GM23338 (cell line): ENCODE data around the gene ALAD. TPM values are rescaled to one million over a fixed set of nuclear protein-coding genes. Genes with fewer than 3 reads are reported as not detected.

Source experiments
- ATAC-seq: fragments of 200-7000 bp; cut with Tn5 transposase; 3 replicates; pipeline ENCODE4 v1.9.1; 2020
- DNase-seq: peaks from one replicate; pipeline ENCODE4 v3.0.0-alpha.2; 2015; ENCODE audit warnings: low spot score
- H2AFZ ChIP-seq: fragments of 200-600 bp; sonication (generic); 2 replicates; pipeline ENCODE4 v1.8.0; 2016; ENCODE audit warnings: antibody characterized with exemption, mild to moderate bottlenecking, moderate library complexity
- H3F3A ChIP-seq: fragments of 200-600 bp; sonication (generic); replicated peaks from 2 replicates; pipeline ENCODE4 v1.8.0; 2017; ENCODE audit warnings: antibody characterized with exemption, mixed run types, low read depth
- H3K27ac ChIP-seq: fragments of 200-600 bp; sonication (generic); 2 replicates; pipeline ENCODE4 v1.6.1; 2016; ENCODE audit warnings: low read depth
- H3K27me3 ChIP-seq: fragments of 200-600 bp; sonication (generic); 2 replicates; pipeline ENCODE4 v1.8.0; 2016; ENCODE audit warnings: mild to moderate bottlenecking, mixed run types, moderate library complexity; ENCODE audit not compliant: insufficient read depth
- H3K36me3 ChIP-seq: fragments of 200-600 bp; sonication (generic); 2 replicates; pipeline ENCODE4 v1.8.0; 2016; ENCODE audit warnings: mild to moderate bottlenecking; ENCODE audit not compliant: insufficient read depth
- H3K4me1 ChIP-seq: fragments of 200-600 bp; sonication (generic); 2 replicates; pipeline ENCODE4 v1.8.0; 2016; ENCODE audit warnings: mild to moderate bottlenecking, moderate library complexity; ENCODE audit not compliant: insufficient read depth
- H3K4me2 ChIP-seq: fragments of 200-600 bp; sonication (generic); 2 replicates; pipeline ENCODE4 v1.7.1; 2017; ENCODE audit warnings: mixed run types
- H3K4me3 ChIP-seq: fragments of 200-600 bp; sonication (generic); 2 replicates; pipeline ENCODE4 v1.6.1; 2016; ENCODE audit warnings: mixed run types
- H3K79me2 ChIP-seq: fragments of 200-600 bp; sonication (generic); replicated peaks from 2 replicates; pipeline ENCODE4 v1.8.0; 2017; ENCODE audit warnings: mild to moderate bottlenecking; ENCODE audit not compliant: insufficient read depth
- H3K9me2 ChIP-seq: fragments of 200-600 bp; sonication (generic); 2 replicates; pipeline ENCODE4 v1.8.0; 2017; ENCODE audit not compliant: insufficient read depth
- H4K20me1 ChIP-seq: fragments of 200-600 bp; sonication (generic); replicated peaks from 2 replicates; pipeline ENCODE4 v1.8.0; 2017; ENCODE audit warnings: mild to moderate bottlenecking; ENCODE audit not compliant: insufficient read depth
- H3K27ac Mint-ChIP-seq: 2 replicates; pipeline ENCODE4 v1.8.0; 2020; ENCODE audit warnings: inconsistent platforms, mild to moderate bottlenecking, moderate library complexity, mixed read lengths
- H3K27me3 Mint-ChIP-seq: 3 replicates; pipeline ENCODE4 v1.8.0; 2022; ENCODE audit warnings: low read depth, mild to moderate bottlenecking, moderate library complexity, mixed read lengths, inconsistent platforms; ENCODE audit not compliant: insufficient read depth, poor library complexity
- H3K36me3 Mint-ChIP-seq: 3 replicates; pipeline ENCODE4 v1.8.0; 2021; ENCODE audit warnings: low read depth, mild to moderate bottlenecking, inconsistent platforms, moderate library complexity, mixed read lengths
- H3K4me1 Mint-ChIP-seq: 3 replicates; pipeline ENCODE4 v1.8.0; 2020; ENCODE audit warnings: mild to moderate bottlenecking, inconsistent platforms, mixed read lengths
- H3K4me3 Mint-ChIP-seq: 3 replicates; pipeline ENCODE4 v1.8.0; 2021; ENCODE audit warnings: moderate library complexity, mild to moderate bottlenecking, inconsistent platforms, mixed read lengths
- H3K9me3 Mint-ChIP-seq: 3 replicates; pipeline ENCODE4 v1.8.0; 2020; ENCODE audit warnings: moderate library complexity, mild to moderate bottlenecking, inconsistent platforms, mixed read lengths
- CREB1 ChIP-seq: fragments of 250-450 bp; sonication (Bioruptor Pico); IDR thresholded peaks from 2 replicates; pipeline ENCODE4 v1.5.0; 2020; ENCODE audit warnings: low read depth, mild to moderate bottlenecking, moderate library complexity
- EZH2 ChIP-seq: fragments of 200-600 bp; sonication (generic); IDR thresholded peaks from one replicate; pipeline ENCODE4 v1.8.0; 2017; ENCODE audit warnings: antibody characterized with exemption, mild to moderate bottlenecking, low read depth; ENCODE audit not compliant: unreplicated experiment
- EZH2phosphoT487 ChIP-seq: fragments of 200-600 bp; sonication (generic); IDR thresholded peaks from one replicate; pipeline ENCODE4 v1.8.1; 2018; ENCODE audit warnings: antibody characterized with exemption; ENCODE audit not compliant: unreplicated experiment
- JUNB ChIP-seq: IDR thresholded peaks from one replicate; pipeline ENCODE4 v1.6.1; 2016; ENCODE audit warnings: antibody characterized with exemption; ENCODE audit not compliant: unreplicated experiment
- NANOG ChIP-seq: IDR thresholded peaks from 2 replicates; pipeline ENCODE4 v1.6.1; 2016; ENCODE audit warnings: antibody characterized with exemption, borderline replicate concordance
- POLR2AphosphoS5 ChIP-seq: IDR thresholded peaks from 2 replicates; pipeline ENCODE4 v1.6.1; 2016; ENCODE audit warnings: antibody characterized with exemption, low read depth
- STAT1 ChIP-seq: IDR thresholded peaks from one replicate; pipeline ENCODE4 v1.6.1; 2016; ENCODE audit warnings: antibody characterized with exemption; ENCODE audit not compliant: unreplicated experiment
- ZNF114 ChIP-seq: fragments of 250-450 bp; sonication (Bioruptor Pico); IDR thresholded peaks from 2 replicates; pipeline ENCODE4 v1.5.0; 2020; ENCODE audit warnings: mild to moderate bottlenecking, moderate library complexity
- ZNF331 ChIP-seq: fragments of 250-450 bp; sonication (Bioruptor Pico); IDR thresholded peaks from 2 replicates; pipeline ENCODE4 v1.5.0; 2020; ENCODE audit warnings: low read depth, mild to moderate bottlenecking, moderate library complexity
- polyA plus RNA-seq: library from polyadenylated mRNA; unstranded; fragments of >200 nt; fragmentation: Nextera tagmentation; extraction: Ambion mirVana; gene quantifications from 2 replicates; pipeline ENCODE4 v1.2.1, GENCODE V29; 2016
- total RNA-seq: library from RNA; depleted of rRNA; stranded (reverse); fragments of >200 nt; shearing (Covaris generic); gene quantifications from 2 replicates; pipeline ENCODE4 v1.2.3, GENCODE V29; 2014
- TF ChIP-seq, protein P1 (sequence below): IDR thresholded peaks from one replicate; pipeline ENCODE4 v1.6.1; 2018; ENCODE audit warnings: antibody characterized with exemption; ENCODE audit not compliant: unreplicated experiment
- TF ChIP-seq, protein P2 (sequence below): IDR thresholded peaks from 2 replicates; pipeline ENCODE4 v1.6.1; 2016; ENCODE audit warnings: antibody characterized with exemption
- TF ChIP-seq, protein P3 (sequence below): fragments of 250-450 bp; sonication (Bioruptor Pico); IDR thresholded peaks from 2 replicates; pipeline ENCODE4 v1.5.0; 2020; ENCODE audit warnings: mild to moderate bottlenecking, moderate library complexity
- TF ChIP-seq, protein P4 (sequence below), 2 experiments: fragments of 200-600 bp in 1 of 2; sonication (generic) in 1 of 2; conservative IDR thresholded peaks; 2 replicates each; pipeline versions ENCODE4 v1.5.1 to v1.6.1; 2016 to 2017; ENCODE audit warnings: antibody characterized with exemption in 2 of 2, low read depth in 2 of 2, mild to moderate bottlenecking in 2 of 2, moderate library complexity in 1 of 2

ALAD gene
- total and polyA plus RNA-seq, 2 experiments from 2014 or later = 7.1 to 10.1 TPM

DNA sequence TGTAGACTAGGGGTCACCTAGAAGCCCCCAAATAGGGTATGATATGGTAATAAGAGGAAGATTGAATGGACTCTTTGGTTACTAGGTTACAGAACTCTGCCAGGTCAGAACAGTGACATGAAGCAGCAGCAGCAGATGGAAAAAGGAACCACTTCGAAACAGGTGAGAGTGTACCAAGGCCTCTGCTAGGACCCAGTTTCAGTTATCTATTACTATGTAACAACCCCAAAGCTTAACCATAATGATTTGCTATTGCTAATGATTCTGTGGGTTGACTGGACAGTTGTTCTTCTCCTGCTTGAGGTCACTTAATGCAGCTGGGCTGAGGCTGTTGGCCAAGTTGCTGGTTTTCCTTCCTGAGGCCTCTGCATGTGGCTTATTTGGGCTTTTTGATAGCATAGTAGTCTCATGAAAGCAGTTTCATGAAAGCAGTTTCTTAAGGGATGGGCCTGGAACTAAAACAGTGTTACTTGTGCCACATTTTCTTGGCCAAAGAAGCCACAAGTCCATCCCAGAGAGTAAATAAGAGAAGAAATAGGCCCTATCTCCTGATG, 27.1 kb upstream of the ALAD start:
- no peak overlapping the region for H3K4me3 Mint-ChIP-seq
- Histone ChIP-seq H3K4me1 (peaks cover 5% of the 10 kb centered on the region; the same call in 1 of the 2 replicates), H3K36me3 (no peaks in the 10 kb centered on the region), H3K9me2 (no peaks in the 10 kb centered on the region), H3K79me2 (no peaks in the 10 kb centered on the region), H3K4me3 (no peak overlapping the region), H3F3A (no peaks in the 10 kb centered on the region), H3K27me3 (no peaks in the 10 kb centered on the region), H3K27ac (no peak overlapping the region), H2AFZ (no peak overlapping the region), H4K20me1 (no peaks in the 10 kb centered on the region), H3K4me2 (no peak overlapping the region)
- peaks cover 5% of the 10 kb centered on the region for H3K27me3 Mint-ChIP-seq
- H3K4me1 Mint-ChIP-seq = peaks cover 12% of the 10 kb centered on the region
- no peak for TF ChIP-seq NANOG
- TF ChIP-seq STAT1 = no peak
- TF ChIP-seq ZNF331 (CRISPR knock-in tag) = no peak
- TF ChIP-seq, protein P1, sequence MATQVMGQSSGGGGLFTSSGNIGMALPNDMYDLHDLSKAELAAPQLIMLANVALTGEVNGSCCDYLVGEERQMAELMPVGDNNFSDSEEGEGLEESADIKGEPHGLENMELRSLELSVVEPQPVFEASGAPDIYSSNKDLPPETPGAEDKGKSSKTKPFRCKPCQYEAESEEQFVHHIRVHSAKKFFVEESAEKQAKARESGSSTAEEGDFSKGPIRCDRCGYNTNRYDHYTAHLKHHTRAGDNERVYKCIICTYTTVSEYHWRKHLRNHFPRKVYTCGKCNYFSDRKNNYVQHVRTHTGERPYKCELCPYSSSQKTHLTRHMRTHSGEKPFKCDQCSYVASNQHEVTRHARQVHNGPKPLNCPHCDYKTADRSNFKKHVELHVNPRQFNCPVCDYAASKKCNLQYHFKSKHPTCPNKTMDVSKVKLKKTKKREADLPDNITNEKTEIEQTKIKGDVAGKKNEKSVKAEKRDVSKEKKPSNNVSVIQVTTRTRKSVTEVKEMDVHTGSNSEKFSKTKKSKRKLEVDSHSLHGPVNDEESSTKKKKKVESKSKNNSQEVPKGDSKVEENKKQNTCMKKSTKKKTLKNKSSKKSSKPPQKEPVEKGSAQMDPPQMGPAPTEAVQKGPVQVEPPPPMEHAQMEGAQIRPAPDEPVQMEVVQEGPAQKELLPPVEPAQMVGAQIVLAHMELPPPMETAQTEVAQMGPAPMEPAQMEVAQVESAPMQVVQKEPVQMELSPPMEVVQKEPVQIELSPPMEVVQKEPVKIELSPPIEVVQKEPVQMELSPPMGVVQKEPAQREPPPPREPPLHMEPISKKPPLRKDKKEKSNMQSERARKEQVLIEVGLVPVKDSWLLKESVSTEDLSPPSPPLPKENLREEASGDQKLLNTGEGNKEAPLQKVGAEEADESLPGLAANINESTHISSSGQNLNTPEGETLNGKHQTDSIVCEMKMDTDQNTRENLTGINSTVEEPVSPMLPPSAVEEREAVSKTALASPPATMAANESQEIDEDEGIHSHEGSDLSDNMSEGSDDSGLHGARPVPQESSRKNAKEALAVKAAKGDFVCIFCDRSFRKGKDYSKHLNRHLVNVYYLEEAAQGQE = no peak
- TF ChIP-seq CREB1 (CRISPR knock-in tag) = no peak
- TF ChIP-seq, protein P2, sequence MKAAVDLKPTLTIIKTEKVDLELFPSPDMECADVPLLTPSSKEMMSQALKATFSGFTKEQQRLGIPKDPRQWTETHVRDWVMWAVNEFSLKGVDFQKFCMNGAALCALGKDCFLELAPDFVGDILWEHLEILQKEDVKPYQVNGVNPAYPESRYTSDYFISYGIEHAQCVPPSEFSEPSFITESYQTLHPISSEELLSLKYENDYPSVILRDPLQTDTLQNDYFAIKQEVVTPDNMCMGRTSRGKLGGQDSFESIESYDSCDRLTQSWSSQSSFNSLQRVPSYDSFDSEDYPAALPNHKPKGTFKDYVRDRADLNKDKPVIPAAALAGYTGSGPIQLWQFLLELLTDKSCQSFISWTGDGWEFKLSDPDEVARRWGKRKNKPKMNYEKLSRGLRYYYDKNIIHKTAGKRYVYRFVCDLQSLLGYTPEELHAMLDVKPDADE = no peak
- TF ChIP-seq JUNB = no peak
- no peak for TF ChIP-seq POLR2AphosphoS5
- TF ChIP-seq, protein P3, sequence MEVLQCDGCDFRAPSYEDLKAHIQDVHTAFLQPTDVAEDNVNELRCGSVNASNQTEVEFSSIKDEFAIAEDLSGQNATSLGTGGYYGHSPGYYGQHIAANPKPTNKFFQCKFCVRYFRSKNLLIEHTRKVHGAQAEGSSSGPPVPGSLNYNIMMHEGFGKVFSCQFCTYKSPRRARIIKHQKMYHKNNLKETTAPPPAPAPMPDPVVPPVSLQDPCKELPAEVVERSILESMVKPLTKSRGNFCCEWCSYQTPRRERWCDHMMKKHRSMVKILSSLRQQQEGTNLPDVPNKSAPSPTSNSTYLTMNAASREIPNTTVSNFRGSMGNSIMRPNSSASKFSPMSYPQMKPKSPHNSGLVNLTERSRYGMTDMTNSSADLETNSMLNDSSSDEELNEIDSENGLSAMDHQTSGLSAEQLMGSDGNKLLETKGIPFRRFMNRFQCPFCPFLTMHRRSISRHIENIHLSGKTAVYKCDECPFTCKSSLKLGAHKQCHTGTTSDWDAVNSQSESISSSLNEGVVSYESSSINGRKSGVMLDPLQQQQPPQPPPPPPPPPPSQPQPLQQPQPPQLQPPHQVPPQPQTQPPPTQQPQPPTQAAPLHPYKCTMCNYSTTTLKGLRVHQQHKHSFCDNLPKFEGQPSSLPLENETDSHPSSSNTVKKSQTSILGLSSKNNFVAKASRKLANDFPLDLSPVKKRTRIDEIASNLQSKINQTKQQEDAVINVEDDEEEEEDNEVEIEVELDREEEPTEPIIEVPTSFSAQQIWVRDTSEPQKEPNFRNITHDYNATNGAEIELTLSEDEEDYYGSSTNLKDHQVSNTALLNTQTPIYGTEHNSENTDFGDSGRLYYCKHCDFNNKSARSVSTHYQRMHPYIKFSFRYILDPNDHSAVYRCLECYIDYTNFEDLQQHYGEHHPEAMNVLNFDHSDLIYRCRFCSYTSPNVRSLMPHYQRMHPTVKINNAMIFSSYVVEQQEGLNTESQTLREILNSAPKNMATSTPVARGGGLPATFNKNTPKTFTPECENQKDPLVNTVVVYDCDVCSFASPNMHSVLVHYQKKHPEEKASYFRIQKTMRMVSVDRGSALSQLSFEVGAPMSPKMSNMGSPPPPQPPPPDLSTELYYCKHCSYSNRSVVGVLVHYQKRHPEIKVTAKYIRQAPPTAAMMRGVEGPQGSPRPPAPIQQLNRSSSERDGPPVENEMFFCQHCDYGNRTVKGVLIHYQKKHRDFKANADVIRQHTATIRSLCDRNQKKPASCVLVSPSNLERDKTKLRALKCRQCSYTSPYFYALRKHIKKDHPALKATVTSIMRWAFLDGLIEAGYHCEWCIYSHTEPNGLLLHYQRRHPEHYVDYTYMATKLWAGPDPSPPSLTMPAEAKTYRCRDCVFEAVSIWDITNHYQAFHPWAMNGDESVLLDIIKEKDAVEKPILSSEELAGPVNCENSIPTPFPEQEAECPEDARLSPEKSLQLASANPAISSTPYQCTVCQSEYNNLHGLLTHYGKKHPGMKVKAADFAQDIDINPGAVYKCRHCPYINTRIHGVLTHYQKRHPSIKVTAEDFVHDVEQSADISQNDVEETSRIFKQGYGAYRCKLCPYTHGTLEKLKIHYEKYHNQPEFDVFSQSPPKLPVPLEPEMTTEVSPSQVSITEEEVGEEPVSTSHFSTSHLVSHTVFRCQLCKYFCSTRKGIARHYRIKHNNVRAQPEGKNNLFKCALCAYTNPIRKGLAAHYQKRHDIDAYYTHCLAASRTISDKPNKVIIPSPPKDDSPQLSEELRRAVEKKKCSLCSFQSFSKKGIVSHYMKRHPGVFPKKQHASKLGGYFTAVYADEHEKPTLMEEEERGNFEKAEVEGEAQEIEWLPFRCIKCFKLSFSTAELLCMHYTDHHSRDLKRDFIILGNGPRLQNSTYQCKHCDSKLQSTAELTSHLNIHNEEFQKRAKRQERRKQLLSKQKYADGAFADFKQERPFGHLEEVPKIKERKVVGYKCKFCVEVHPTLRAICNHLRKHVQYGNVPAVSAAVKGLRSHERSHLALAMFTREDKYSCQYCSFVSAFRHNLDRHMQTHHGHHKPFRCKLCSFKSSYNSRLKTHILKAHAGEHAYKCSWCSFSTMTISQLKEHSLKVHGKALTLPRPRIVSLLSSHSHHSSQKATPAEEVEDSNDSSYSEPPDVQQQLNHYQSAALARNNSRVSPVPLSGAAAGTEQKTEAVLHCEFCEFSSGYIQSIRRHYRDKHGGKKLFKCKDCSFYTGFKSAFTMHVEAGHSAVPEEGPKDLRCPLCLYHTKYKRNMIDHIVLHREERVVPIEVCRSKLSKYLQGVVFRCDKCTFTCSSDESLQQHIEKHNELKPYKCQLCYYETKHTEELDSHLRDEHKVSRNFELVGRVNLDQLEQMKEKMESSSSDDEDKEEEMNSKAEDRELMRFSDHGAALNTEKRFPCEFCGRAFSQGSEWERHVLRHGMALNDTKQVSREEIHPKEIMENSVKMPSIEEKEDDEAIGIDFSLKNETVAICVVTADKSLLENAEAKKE (CRISPR knock-in tag) = no peak
- no peak for TF ChIP-seq ZNF114 (CRISPR knock-in tag)
- no peak for TF ChIP-seq EZH2phosphoT487
- TF ChIP-seq, protein P4, sequence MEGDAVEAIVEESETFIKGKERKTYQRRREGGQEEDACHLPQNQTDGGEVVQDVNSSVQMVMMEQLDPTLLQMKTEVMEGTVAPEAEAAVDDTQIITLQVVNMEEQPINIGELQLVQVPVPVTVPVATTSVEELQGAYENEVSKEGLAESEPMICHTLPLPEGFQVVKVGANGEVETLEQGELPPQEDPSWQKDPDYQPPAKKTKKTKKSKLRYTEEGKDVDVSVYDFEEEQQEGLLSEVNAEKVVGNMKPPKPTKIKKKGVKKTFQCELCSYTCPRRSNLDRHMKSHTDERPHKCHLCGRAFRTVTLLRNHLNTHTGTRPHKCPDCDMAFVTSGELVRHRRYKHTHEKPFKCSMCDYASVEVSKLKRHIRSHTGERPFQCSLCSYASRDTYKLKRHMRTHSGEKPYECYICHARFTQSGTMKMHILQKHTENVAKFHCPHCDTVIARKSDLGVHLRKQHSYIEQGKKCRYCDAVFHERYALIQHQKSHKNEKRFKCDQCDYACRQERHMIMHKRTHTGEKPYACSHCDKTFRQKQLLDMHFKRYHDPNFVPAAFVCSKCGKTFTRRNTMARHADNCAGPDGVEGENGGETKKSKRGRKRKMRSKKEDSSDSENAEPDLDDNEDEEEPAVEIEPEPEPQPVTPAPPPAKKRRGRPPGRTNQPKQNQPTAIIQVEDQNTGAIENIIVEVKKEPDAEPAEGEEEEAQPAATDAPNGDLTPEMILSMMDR (conservative IDR thresholded peaks at IDR 0.05; ENCODE audit: low read depth in 2 of 2) = no peak
- TF ChIP-seq EZH2 = no peak
- DNase-seq (no peak), ATAC-seq (no peak)
- no peaks in the 10 kb centered on the region for H3K36me3 Mint-ChIP-seq
- H3K27ac Mint-ChIP-seq = no peak overlapping the region
- no peaks in the 10 kb centered on the region for H3K9me3 Mint-ChIP-seq
